NK-92 treated with Interleukin-12 subunit alpha and Interleukin-12 subunit beta, amount 100 ng/mL, for 24 hours (cell line): ENCODE data around the gene ARTN.

ENCODE experiments used
- DNase-seq: peaks from one replicate; lab custom pipeline; 2025; lab: John Stamatoyannopoulos, UW

Gene ARTN

GRCh38 chr1:43971336-43971980, 37.9 kb downstream of the ARTN start:
- no peak for DNase-seq

- DNase-seq = no peak
Measured at GRCh38 chr1:43973981-43974442, 40.4 kb downstream of the ARTN start.

GRCh38 chr1:43974443-43975248, 41.0 kb downstream of the ARTN start, which contains the start of gene ATP6V0B:
ATP6V0B (plus strand) TSS chr1:43974960; CDS start chr1:43975041, 81 bp downstream.
- DNase-seq = peak; percentile 94

GRCh38 chr1:43975249-43975961, 41.8 kb downstream of the ARTN start:
- DNase-seq = no peak

GRCh38 chr1:43976045-43976444, 42.4 kb downstream of the ARTN start:
- DNase-seq = no peak

- no peak for DNase-seq
Measured at GRCh38 chr1:43976890-43977289, 43.3 kb downstream of the ARTN start.

- no peak for DNase-seq
Measured at GRCh38 chr1:43977376-43978263, 44.0 kb downstream of the ARTN start.

- no peak for DNase-seq
Measured at GRCh38 chr1:43978264-43978550, 44.6 kb downstream of the ARTN start.

GRCh38 chr1:43978551-43979260, 45.1 kb downstream of the ARTN start, which contains the start of gene B4GALT2:
B4GALT2 (plus strand) TSS chr1:43979210; CDS start chr1:43981161, 1,951 bp downstream.
- no peak for DNase-seq

- no peak for DNase-seq
Measured at GRCh38 chr1:43979261-43979527, 45.6 kb downstream of the ARTN start.

GRCh38 chr1:43979528-43980254, 46.1 kb downstream of the ARTN start:
- DNase-seq = peak; percentile 60

- no peak for DNase-seq
Measured at GRCh38 chr1:43980255-43981134, 46.9 kb downstream of the ARTN start.

- DNase-seq = no peak
Measured at GRCh38 chr1:43981135-43981491, 47.5 kb downstream of the ARTN start.

- no peak for DNase-seq
Measured at GRCh38 chr1:43981636-43982035, 48.0 kb downstream of the ARTN start.

GRCh38 chr1:43982241-43982640, 48.6 kb downstream of the ARTN start:
- no peak for DNase-seq

GRCh38 chr1:43982808-43983207, 49.2 kb downstream of the ARTN start:
- no peak for DNase-seq

- no peak for DNase-seq
Measured at GRCh38 chr1:43983253-43983899, 49.8 kb downstream of the ARTN start.

- DNase-seq = no peak
Measured at GRCh38 chr1:43984855-43985254, 51.3 kb downstream of the ARTN start.

GRCh38 chr1:43985984-43986595, 52.5 kb downstream of the ARTN start:
- DNase-seq = no peak
